ENCODE data around the gene CNGB1. TPM values are rescaled to one million over a fixed set of nuclear protein-coding genes. Genes with fewer than 3 reads are reported as not detected.

The CNGB1 gene
- total and polyA plus RNA-seq, 4 donors, result under 0.01 TPM; not detected in 2

- no peaks in the 10 kb centered on the region for H3K9me3 ChIP-seq (ENCODE audit: control insufficient read depth in 4 of 4, low read length in 3 of 4)
- no peaks in the 10 kb centered on the region for H3K36me3 ChIP-seq (ENCODE audit: control insufficient read depth in 4 of 4, insufficient read depth in 3 of 4, low read depth in 1 of 4, low read length in 3 of 4)
Measured at GRCh38 chr16:57939872-57940224, 31.1 kb downstream of the CNGB1 start.

GRCh38 chr16:57938936-57939871 lies 31.7 kb downstream of the CNGB1 start:
- H3K9ac ChIP-seq (ENCODE audit: low read depth in 1 of 2, low read length in 2 of 2), result no peak overlapping the region
- H3K36me3 ChIP-seq (ENCODE audit: control insufficient read depth in 4 of 4, insufficient read depth in 3 of 4, low read depth in 1 of 4, low read length in 3 of 4), result no peaks in the 10 kb centered on the region
- H3K4me3 ChIP-seq (ENCODE audit: low read depth in 1 of 3, low read length in 3 of 3), result no peak overlapping the region
- no peaks in the 10 kb centered on the region for H3K9me3 ChIP-seq (ENCODE audit: control insufficient read depth in 4 of 4, low read length in 3 of 4)
- no peaks in the 10 kb centered on the region for H3K27me3 ChIP-seq (ENCODE audit: control insufficient read depth in 4 of 4, insufficient read depth in 4 of 4, low read length in 3 of 4)
- no peak overlapping the region for H3K27ac ChIP-seq (ENCODE audit: low read depth in 1 of 2, low read length in 2 of 2)
- TF ChIP-seq JUND (IDR thresholded peaks at IDR 0.05), result no peak
- TF ChIP-seq REST (IDR thresholded peaks at IDR 0.05), result no peak
- TF ChIP-seq FOXA2 (IDR thresholded peaks at IDR 0.05), result no peak
- no peak for TF ChIP-seq NR2F2 (IDR thresholded peaks at IDR 0.05)
- TF ChIP-seq MAX (IDR thresholded peaks at IDR 0.05), result no peak
- TF ChIP-seq EGR1 (IDR thresholded peaks at IDR 0.05; ENCODE audit: low read depth in 2 of 2), result no peak
- TF ChIP-seq YY1 (IDR thresholded peaks at IDR 0.05), result no peak
- TF ChIP-seq GABPA (IDR thresholded peaks at IDR 0.05 in 1 of 2, conservative IDR thresholded peaks at IDR 0.05 in 1 of 2), result no peak
- TF ChIP-seq ATF3 (IDR thresholded peaks at IDR 0.05), result no peak
- TF ChIP-seq TAF1 (conservative IDR thresholded peaks at IDR 0.05), result no peak
- TF ChIP-seq RXRA (IDR thresholded peaks at IDR 0.05), result no peak
- TF ChIP-seq ZBTB33 (IDR thresholded peaks at IDR 0.05), result no peak
- TF ChIP-seq CTCF (IDR thresholded peaks at IDR 0.05; ENCODE audit: low read depth, low read length, missing input control), result no peak
- DNase-seq (ENCODE audit: low spot score), result no peak
- peaks cover 0 to 9% (median 0%) of the 10 kb centered on the region in 4 donors for H3K4me1 ChIP-seq (ENCODE audit: control insufficient read depth in 4 of 4, insufficient read depth in 4 of 4, low read length in 3 of 4)
- 68% methylated on average over 13 of the region's 13 CpGs for whole genome bisulfite sequencing

More at GRCh38 chr16:57939872-57940224, 31.1 kb downstream of the CNGB1 start:
- no peak overlapping the region for H3K27ac ChIP-seq (ENCODE audit: low read depth in 1 of 2, low read length in 2 of 2)
- H3K27me3 ChIP-seq (ENCODE audit: control insufficient read depth in 4 of 4, insufficient read depth in 4 of 4, low read length in 3 of 4), result no peaks in the 10 kb centered on the region
- DNase-seq (ENCODE audit: low spot score), result no peak
- no peak for TF ChIP-seq REST (IDR thresholded peaks at IDR 0.05)
- TF ChIP-seq NR2F2 (IDR thresholded peaks at IDR 0.05), result no peak
- 95% methylated on average over 10 of the region's 10 CpGs for WGBS
- peaks cover 0 to 9% (median 0%) of the 10 kb centered on the region in 4 donors for H3K4me1 ChIP-seq (ENCODE audit: control insufficient read depth in 4 of 4, insufficient read depth in 4 of 4, low read length in 3 of 4)
- no peak overlapping the region for H3K4me3 ChIP-seq (ENCODE audit: low read depth in 1 of 3, low read length in 3 of 3)
- H3K9ac ChIP-seq (ENCODE audit: low read depth in 1 of 2, low read length in 2 of 2), result no peak overlapping the region

All from liver (tissue), 9 donors.